Keratinocyte (primary cell): ENCODE data around the gene SEMA3C. TPM values are rescaled to one million over a fixed set of nuclear protein-coding genes. Genes with fewer than 3 reads are reported as not detected.

Source experiments
- DNase-seq: peaks from one replicate; pipeline ENCODE4 v3.0.0-alpha.2; 2011; ENCODE audit warnings: low read depth, missing footprints, low spot score
- FAIRE-seq: peaks from 2 replicates; lab custom pipeline; 2011; peaks lifted over from hg19 to GRCh38; lab: Jason Lieb, UNC
- H2AFZ ChIP-seq: 2 replicates; pipeline ENCODE4 v1.6.0; 2012; ENCODE audit warnings: low read length, control low read depth, inconsistent platforms; ENCODE audit not compliant: control insufficient read depth
- H3K27ac ChIP-seq: 2 replicates; pipeline ENCODE4 v1.5.1; 2011; ENCODE audit warnings: low read length; ENCODE audit not compliant: control insufficient read depth, insufficient read depth
- H3K27me3 ChIP-seq: 3 replicates; pipeline ENCODE4 v1.6.0; 2011; ENCODE audit warnings: low read length; ENCODE audit not compliant: control insufficient read depth, insufficient read depth; ENCODE audit errors: extremely low read depth
- H3K36me3 ChIP-seq, 2 experiments: 2 replicates in 1 of 2; 3 replicates in 1 of 2; pipeline ENCODE4 v1.5.1; 2011; ENCODE audit warnings: low read length in 2 of 2, mild to moderate bottlenecking in 1 of 2; ENCODE audit not compliant: control insufficient read depth in 2 of 2, insufficient read depth in 2 of 2; ENCODE audit errors: extremely low read depth in 1 of 2
- H3K4me1 ChIP-seq: 3 replicates; pipeline ENCODE4 v1.5.1; 2011; ENCODE audit warnings: low read length; ENCODE audit not compliant: control insufficient read depth, insufficient read depth; ENCODE audit errors: extremely low read depth
- H3K4me2 ChIP-seq: 3 replicates; pipeline ENCODE4 v1.6.0; 2011; ENCODE audit warnings: low read depth, low read length; ENCODE audit not compliant: control insufficient read depth, insufficient read depth; ENCODE audit errors: extremely low read depth
- H3K4me3 ChIP-seq, 3 experiments: fragments of 200-600 bp in 1 of 3; sonication (generic) in 1 of 3; 2 replicates in 2 of 3; 3 replicates in 1 of 3; pipeline ENCODE4 v1.5.1; 2011 to 2016; ENCODE audit warnings: low read length in 3 of 3, mild to moderate bottlenecking in 3 of 3, control low read depth in 2 of 3, inconsistent platforms in 1 of 3, low read depth in 1 of 3, mixed read lengths in 1 of 3, mixed run types in 1 of 3, moderate library complexity in 1 of 3; ENCODE audit not compliant: control insufficient read depth in 2 of 3, insufficient read depth in 2 of 3; ENCODE audit errors: extremely low read depth in 1 of 3
- H3K79me2 ChIP-seq: 2 replicates; pipeline ENCODE4 v1.6.0; 2012; ENCODE audit warnings: low read length; ENCODE audit not compliant: control insufficient read depth, insufficient read depth
- H3K9ac ChIP-seq: 3 replicates; pipeline ENCODE4 v1.6.0; 2011; ENCODE audit warnings: low read length; ENCODE audit not compliant: control insufficient read depth, insufficient read depth; ENCODE audit errors: extremely low read depth
- H3K9me1 ChIP-seq: 3 replicates; pipeline ENCODE4 v1.6.0; 2011; ENCODE audit warnings: low read length; ENCODE audit not compliant: control insufficient read depth, insufficient read depth; ENCODE audit errors: extremely low read depth
- H3K9me3 ChIP-seq: 2 replicates; pipeline ENCODE4 v1.5.1; 2012; ENCODE audit warnings: low read depth, low read length; ENCODE audit not compliant: control insufficient read depth
- H4K20me1 ChIP-seq: 3 replicates; pipeline ENCODE4 v1.6.0; 2011; ENCODE audit warnings: low read length; ENCODE audit not compliant: control insufficient read depth, insufficient read depth; ENCODE audit errors: extremely low read depth
- CTCF ChIP-seq, 3 experiments: IDR thresholded peaks in 1 of 3; conservative IDR thresholded peaks in 1 of 3; optimal IDR thresholded peaks in 1 of 3; 2 replicates in 2 of 3; 3 replicates in 1 of 3; pipeline versions ENCODE3 to v1.5.1; 2011; ENCODE audit warnings: low read length in 3 of 3, mild to moderate bottlenecking in 3 of 3, moderate library complexity in 2 of 3, control low read depth in 1 of 3, inconsistent platforms in 1 of 3; ENCODE audit not compliant: insufficient read depth in 2 of 3; ENCODE audit errors: extremely low read depth in 1 of 3
- EZH2 ChIP-seq: IDR thresholded peaks from one replicate; pipeline ENCODE4 v1.6.1; 2012; ENCODE audit warnings: inconsistent platforms, mild to moderate bottlenecking, low read length, moderate library complexity
- dilution Hi-C: fragments of 300-500 bp; cut with MboI; formaldehyde crosslinking; loops from one replicate; pipeline ENCODE4 v1.7.0; 2020; ENCODE audit warnings: low sequenced_read_pairs; ENCODE audit not compliant: extremely low pct_ligation_motif_present
- polyA plus RNA-seq, 5 experiments: library from polyadenylated mRNA; depleted of rRNA in 3 of 5; stranded (reverse) in 3 of 5; stranded (forward) in 1 of 5; unstranded in 1 of 5; fragments of >200 nt; gene quantifications; 1 replicate in 1 of 5; 2 replicates in 3 of 5; 3 replicates in 1 of 5; pipeline versions ENCODE4 v1.2.1 to v1.2.3, GENCODE V29; 2011 to 2012; ENCODE audit warnings: missing spikeins in 2 of 5, low read depth in 1 of 5, low replicate concordance in 1 of 5

The SEMA3C gene
- polyA plus RNA-seq, 1 donor (not counting 4 experiments of a cell fraction or from before 2014, with no cell fraction given), result 142 TPM

GRCh38 chr7:80790877-80791276, 128.0 kb downstream of the SEMA3C start:
- H3K9me3 ChIP-seq, result no peaks in the 10 kb centered on the region
- dilution Hi-C loops, result no loop called here
- H3K4me3 ChIP-seq, result no peak overlapping the region
- H3K4me2 ChIP-seq, result no peak overlapping the region
- H2AFZ ChIP-seq, result no peak overlapping the region
- H3K9ac ChIP-seq, result no peak overlapping the region
- no peaks in the 10 kb centered on the region for H3K4me1 ChIP-seq
- no peaks in the 10 kb centered on the region for H3K79me2 ChIP-seq
- no peaks in the 10 kb centered on the region for H3K9me1 ChIP-seq
- no peak for TF ChIP-seq EZH2
- TF ChIP-seq CTCF (optimal IDR thresholded peaks at IDR 0.05 in 1 of 3, IDR thresholded peaks at IDR 0.05 in 1 of 3, conservative IDR thresholded peaks at IDR 0.05 in 1 of 3; ENCODE audit: extremely low read depth in 1 of 3, insufficient read depth in 2 of 3, low read length in 3 of 3), result no peak
- no peak overlapping the region for H3K27ac ChIP-seq
- FAIRE-seq (no peak), DNase-seq (no peak)
- peaks cover 22 to 27% of the 10 kb centered on the region in 2 experiments for H3K36me3 ChIP-seq
- H3K27me3 ChIP-seq, result no peaks in the 10 kb centered on the region
- H4K20me1 ChIP-seq, result no peaks in the 10 kb centered on the region

GRCh38 chr7:80787721-80788120, 131.1 kb downstream of the SEMA3C start:
- Histone ChIP-seq H3K27me3 (no peaks in the 10 kb centered on the region), H3K36me3 (peaks cover 14 to 18% of the 10 kb centered on the region in 2 experiments), H3K4me3 (no peak overlapping the region), H3K79me2 (no peaks in the 10 kb centered on the region), H3K4me2 (no peak overlapping the region), H2AFZ (no peak overlapping the region), H3K27ac (no peak overlapping the region), H3K9ac (no peak overlapping the region), H3K9me1 (no peaks in the 10 kb centered on the region), H4K20me1 (no peaks in the 10 kb centered on the region), H3K9me3 (no peaks in the 10 kb centered on the region), H3K4me1 (peaks cover 9% of the 10 kb centered on the region)
- DNase-seq (no peak), FAIRE-seq (no peak)
- TF ChIP-seq EZH2 (no peak), CTCF (optimal IDR thresholded peaks at IDR 0.05 in 1 of 3, IDR thresholded peaks at IDR 0.05 in 1 of 3, conservative IDR thresholded peaks at IDR 0.05 in 1 of 3; ENCODE audit: extremely low read depth in 1 of 3, insufficient read depth in 2 of 3, low read length in 3 of 3) (no peak)
- dilution Hi-C loops, result no loop called here
